M059J (cell line): ENCODE measurements around the gene S100A14. TPM values are rescaled to one million over a fixed set of nuclear protein-coding genes. Genes with fewer than 3 reads are reported as not detected.

Experiments
- total RNA-seq: library from RNA; depleted of rRNA; stranded (reverse); fragments of >200 nt; shearing (Covaris generic); gene quantifications from 2 replicates; pipeline ENCODE4 v1.2.3, GENCODE V29; 2014; rRNA removed

The S100A14 gene
- total RNA-seq, 1 experiment from 2014 or later: not detected

Other genes with a start within 250 kb of the S100A14 start
- not detected in 2 replicates for gene S100A12, start 240.7 kb downstream of the S100A14 start, total RNA-seq
- gene S100A8, start 225.3 kb downstream of the S100A14 start, total RNA-seq: 0.15 TPM in 1 of 2 replicates, not detected in the other
- not detected in 2 replicates for gene S100A7A, start 199.8 kb downstream of the S100A14 start, total RNA-seq
- gene S100A7, start 155.7 kb downstream of the S100A14 start, total RNA-seq: not detected in 2 replicates
- gene S100A6, start 80.3 kb downstream of the S100A14 start, total RNA-seq: 526 and 547 TPM in 2 replicates
- not detected in 2 replicates for gene S100A5, start 75.4 kb downstream of the S100A14 start, total RNA-seq
- 2.9 and 12.3 TPM in 2 replicates for gene S100A4, start 70.5 kb downstream of the S100A14 start, total RNA-seq
- gene S100A3, start 67.1 kb downstream of the S100A14 start, total RNA-seq: 5.2 and 5.8 TPM in 2 replicates
- 14.4 and 19.6 TPM in 2 replicates for gene S100A2, start 50.5 kb downstream of the S100A14 start, total RNA-seq
- 138 and 163 TPM in 2 replicates for gene S100A16, start 3.2 kb downstream of the S100A14 start, total RNA-seq
- 206 and 207 TPM in 2 replicates for gene S100A13, start 11.2 kb upstream of the S100A14 start, total RNA-seq
- 0.42 TPM in 1 of 2 replicates, not detected in the other for gene S100A1, start 12.1 kb upstream of the S100A14 start, total RNA-seq
- gene CHTOP, start 17.7 kb upstream of the S100A14 start, total RNA-seq: 36.0 and 37.1 TPM in 2 replicates
- 72.6 and 90.2 TPM in 2 replicates for gene SNAPIN, start 42.4 kb upstream of the S100A14 start, total RNA-seq
- gene ILF2, start 54.7 kb upstream of the S100A14 start, total RNA-seq: 278 and 330 TPM in 2 replicates
- not detected in 2 replicates for gene NPR1, start 62.4 kb upstream of the S100A14 start, total RNA-seq
- 21.4 and 37.0 TPM in 2 replicates for gene INTS3, start 111.7 kb upstream of the S100A14 start, total RNA-seq
- 1.2 and 3.7 TPM in 2 replicates for gene SLC27A3, start 159.1 kb upstream of the S100A14 start, total RNA-seq